Measurements from ENCODE around the gene SPATS2L. TPM values are rescaled to one million over a fixed set of nuclear protein-coding genes. Genes with fewer than 3 reads are reported as not detected.

SPATS2L gene
- total and polyA plus RNA-seq, 5 donors from 2014 or later, result 9.9 to 20.9 (median 19.2) TPM

DNA sequence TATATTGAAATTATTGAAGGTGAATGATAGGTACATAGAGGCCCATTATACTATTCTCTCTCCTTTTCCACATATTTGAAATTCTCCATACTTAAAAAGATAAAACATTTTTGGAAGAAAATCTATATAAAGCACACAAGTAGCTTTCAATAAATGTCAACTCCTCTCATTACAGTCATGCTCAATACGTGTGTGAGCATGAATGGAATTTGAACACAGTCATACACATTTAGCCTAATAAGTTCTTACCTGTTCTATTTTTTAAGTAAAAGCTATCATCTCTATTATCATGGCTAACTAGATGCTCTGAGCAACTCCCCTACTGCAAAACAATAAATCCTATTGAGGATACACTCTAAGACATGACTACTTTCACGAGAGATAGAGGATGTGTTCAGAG, 41.9 kb upstream of the SPATS2L start:
- H3K4me3 Mint-ChIP-seq, result no peak overlapping the region
- H3K4me1 ChIP-seq (ENCODE audit: control insufficient read depth, insufficient read depth, low read length, poor library complexity, severe bottlenecking), result no peaks in the 10 kb centered on the region

DNA sequence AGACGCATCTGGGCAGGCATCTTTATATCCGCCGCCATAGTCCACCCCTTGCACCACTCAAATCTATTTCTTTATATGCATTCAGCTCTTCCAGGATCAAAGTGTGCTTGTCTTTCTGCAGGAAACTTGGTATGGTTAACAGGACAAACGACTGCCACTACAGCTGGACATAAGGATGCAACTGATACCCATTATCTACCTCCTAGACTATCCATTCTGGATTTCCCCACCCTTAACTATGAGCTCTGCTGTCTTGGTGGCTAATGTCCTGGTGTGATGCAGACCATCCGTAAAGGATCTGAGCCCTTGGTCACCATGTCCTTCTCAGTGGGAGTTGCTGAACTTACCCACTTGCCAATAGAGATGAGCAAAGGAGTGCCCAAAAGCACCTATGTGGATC, 40.1 kb upstream of the SPATS2L start:
- Histone ChIP-seq H3K4me3 (ENCODE audit: low read depth, low read length) (no peak overlapping the region), H3K9me3 (ENCODE audit: control insufficient read depth in 2 of 2, low read length in 2 of 2) (no peaks in the 10 kb centered on the region), H3K27me3 (ENCODE audit: control insufficient read depth, insufficient read depth, low read length) (peaks cover 4% of the 10 kb centered on the region), H3K36me3 (ENCODE audit: control insufficient read depth, insufficient read depth, low read length) (no peaks in the 10 kb centered on the region), H3K4me1 (ENCODE audit: control insufficient read depth, insufficient read depth, low read length, poor library complexity, severe bottlenecking) (no peaks in the 10 kb centered on the region), H3K27ac (ENCODE audit: insufficient read depth, low read length, poor library complexity, severe bottlenecking) (no peak overlapping the region)
- Mint-ChIP-seq H3K9me3 (no peaks in the 10 kb centered on the region), H3K27ac (no peak overlapping the region), H3K36me3 (no peaks in the 10 kb centered on the region), H3K4me1 (no peaks in the 10 kb centered on the region), H3K4me3 (no peak overlapping the region), H3K27me3 (peaks cover 26% of the 10 kb centered on the region)
- DNase-seq (no peak), ATAC-seq (ENCODE audit: low read depth in 2 of 2) (no peak)

More for the DNA sequence above, 41.9 kb upstream of the SPATS2L start:
- Mint-ChIP-seq H3K9me3 (peaks cover 0 to 1% (median 0%) of the 10 kb centered on the region in 7 donors), H3K27me3 (peaks cover 21% of the 10 kb centered on the region), H3K27ac (peak overlapping the region in 1 of 3 donors; percentile 79), H3K4me1 (no peaks in the 10 kb centered on the region), H3K36me3 (no peaks in the 10 kb centered on the region)
- Histone ChIP-seq H3K36me3 (ENCODE audit: control insufficient read depth, insufficient read depth, low read length) (no peaks in the 10 kb centered on the region), H3K4me3 (ENCODE audit: low read depth, low read length) (no peak overlapping the region), H3K27ac (ENCODE audit: insufficient read depth, low read length, poor library complexity, severe bottlenecking) (no peak overlapping the region), H3K27me3 (ENCODE audit: control insufficient read depth, insufficient read depth, low read length) (no peaks in the 10 kb centered on the region), H3K9me3 (ENCODE audit: control insufficient read depth in 2 of 2, low read length in 2 of 2) (no peaks in the 10 kb centered on the region)
- DNase-seq (no peak), ATAC-seq (ENCODE audit: low read depth in 2 of 2) (no peak)

DNA sequence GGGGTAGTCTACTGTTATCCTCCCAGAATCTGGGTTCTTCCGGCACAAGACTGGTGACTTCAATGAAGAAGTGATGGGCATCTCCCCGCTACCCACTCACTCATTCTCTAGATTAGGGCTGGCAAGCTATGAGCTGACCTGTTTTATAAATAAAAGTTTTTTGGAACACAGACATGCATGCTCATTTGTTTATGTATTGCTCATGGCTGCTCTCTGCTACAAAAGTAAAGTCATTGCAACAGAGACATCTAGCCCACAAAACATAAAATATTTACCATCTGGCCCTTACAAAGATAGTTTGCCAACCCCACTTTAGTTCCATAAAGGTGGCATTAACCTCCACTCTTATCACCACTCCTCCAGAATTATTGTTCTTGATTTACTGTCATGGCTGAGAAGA, 39.1 kb upstream of the SPATS2L start:
- no peak overlapping the region for H3K4me3 ChIP-seq (ENCODE audit: low read depth, low read length)
- DNase-seq, result no peak

DNA sequence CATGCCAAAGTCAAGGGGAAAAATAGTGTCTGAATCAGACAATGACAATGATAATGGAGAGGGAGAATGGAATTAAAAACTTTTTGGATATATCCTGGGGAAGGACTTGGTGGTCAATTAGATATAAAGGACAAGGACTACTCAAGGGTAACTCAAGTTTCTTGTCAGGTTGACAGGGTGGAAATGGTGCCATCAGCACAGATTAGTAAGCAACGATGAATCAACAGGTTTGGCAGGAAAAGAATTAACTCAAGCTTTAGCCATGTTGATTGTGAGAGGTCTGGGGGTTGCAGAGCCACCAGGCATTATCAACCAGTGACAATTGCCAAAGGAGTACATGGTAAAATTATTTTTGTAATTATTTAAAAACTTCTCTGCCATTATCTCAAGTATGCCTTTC, 35.8 kb upstream of the SPATS2L start:
- H3K4me3 ChIP-seq (ENCODE audit: low read depth, low read length), result no peak overlapping the region
- H3K9me3 ChIP-seq (ENCODE audit: control insufficient read depth in 2 of 2, low read length in 2 of 2), result no peaks in the 10 kb centered on the region
- H3K27me3 ChIP-seq (ENCODE audit: control insufficient read depth, insufficient read depth, low read length), result peaks cover 4% of the 10 kb centered on the region
- no peaks in the 10 kb centered on the region for H3K4me1 ChIP-seq (ENCODE audit: control insufficient read depth, insufficient read depth, low read length, poor library complexity, severe bottlenecking)
- ATAC-seq (ENCODE audit: low read depth in 2 of 2) (no peak), DNase-seq (no peak)
- Mint-ChIP-seq H3K4me3 (no peak overlapping the region), H3K4me1 (no peaks in the 10 kb centered on the region), H3K9me3 (no peaks in the 10 kb centered on the region), H3K27me3 (peaks cover 19% of the 10 kb centered on the region), H3K36me3 (no peaks in the 10 kb centered on the region), H3K27ac (no peak overlapping the region)
- H3K27ac ChIP-seq (ENCODE audit: insufficient read depth, low read length, poor library complexity, severe bottlenecking), result no peak overlapping the region
- H3K36me3 ChIP-seq (ENCODE audit: control insufficient read depth, insufficient read depth, low read length), result no peaks in the 10 kb centered on the region

More for the DNA sequence above, 39.1 kb upstream of the SPATS2L start:
- Mint-ChIP-seq H3K27ac (no peak overlapping the region), H3K4me1 (no peaks in the 10 kb centered on the region), H3K9me3 (no peaks in the 10 kb centered on the region), H3K36me3 (no peaks in the 10 kb centered on the region), H3K4me3 (no peak overlapping the region), H3K27me3 (peaks cover 23% of the 10 kb centered on the region)
- no peak for ATAC-seq (ENCODE audit: low read depth in 2 of 2)
- Histone ChIP-seq H3K4me1 (ENCODE audit: control insufficient read depth, insufficient read depth, low read length, poor library complexity, severe bottlenecking) (no peaks in the 10 kb centered on the region), H3K27me3 (ENCODE audit: control insufficient read depth, insufficient read depth, low read length) (peaks cover 4% of the 10 kb centered on the region), H3K9me3 (ENCODE audit: control insufficient read depth in 2 of 2, low read length in 2 of 2) (no peaks in the 10 kb centered on the region), H3K36me3 (ENCODE audit: control insufficient read depth, insufficient read depth, low read length) (no peaks in the 10 kb centered on the region), H3K27ac (ENCODE audit: insufficient read depth, low read length, poor library complexity, severe bottlenecking) (no peak overlapping the region)

DNA sequence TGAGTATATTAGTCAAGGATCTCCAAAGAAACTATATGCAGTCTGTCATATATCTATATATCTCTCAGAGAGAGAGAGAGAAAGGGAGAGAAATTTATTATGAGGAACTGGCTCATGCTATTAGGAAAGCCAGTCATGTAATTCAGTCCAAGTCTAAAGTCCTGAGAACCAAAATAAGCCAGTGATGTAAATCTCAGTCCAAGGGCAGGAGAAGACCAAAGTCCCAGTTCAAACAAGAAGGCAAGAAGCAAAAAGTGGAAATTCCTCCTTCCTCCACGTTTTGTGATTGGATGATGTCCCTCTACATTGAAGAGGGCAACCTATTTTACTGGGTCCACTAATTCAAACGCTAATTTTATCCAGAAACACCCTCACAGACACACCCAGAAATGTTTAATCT, 34.2 kb upstream of the SPATS2L start:
- DNase-seq (no peak), ATAC-seq (ENCODE audit: low read depth in 2 of 2) (no peak)
- peaks cover 4% of the 10 kb centered on the region for H3K27me3 ChIP-seq (ENCODE audit: control insufficient read depth, insufficient read depth, low read length)
- no peaks in the 10 kb centered on the region for H3K36me3 ChIP-seq (ENCODE audit: control insufficient read depth, insufficient read depth, low read length)
- no peaks in the 10 kb centered on the region for H3K4me1 Mint-ChIP-seq
- H3K4me1 ChIP-seq (ENCODE audit: control insufficient read depth, insufficient read depth, low read length, poor library complexity, severe bottlenecking), result no peaks in the 10 kb centered on the region
- no peak overlapping the region for H3K4me3 Mint-ChIP-seq
- no peaks in the 10 kb centered on the region for H3K36me3 Mint-ChIP-seq
- no peak overlapping the region for H3K27ac ChIP-seq (ENCODE audit: insufficient read depth, low read length, poor library complexity, severe bottlenecking)
- peaks cover 0 to under 1% (median 0%) of the 10 kb centered on the region in 7 donors for H3K9me3 Mint-ChIP-seq
- no peak overlapping the region for H3K27ac Mint-ChIP-seq
- H3K9me3 ChIP-seq (ENCODE audit: control insufficient read depth in 2 of 2, low read length in 2 of 2), result no peaks in the 10 kb centered on the region
- peaks cover 27% of the 10 kb centered on the region for H3K27me3 Mint-ChIP-seq
- no peak overlapping the region for H3K4me3 ChIP-seq (ENCODE audit: low read depth, low read length)

DNA sequence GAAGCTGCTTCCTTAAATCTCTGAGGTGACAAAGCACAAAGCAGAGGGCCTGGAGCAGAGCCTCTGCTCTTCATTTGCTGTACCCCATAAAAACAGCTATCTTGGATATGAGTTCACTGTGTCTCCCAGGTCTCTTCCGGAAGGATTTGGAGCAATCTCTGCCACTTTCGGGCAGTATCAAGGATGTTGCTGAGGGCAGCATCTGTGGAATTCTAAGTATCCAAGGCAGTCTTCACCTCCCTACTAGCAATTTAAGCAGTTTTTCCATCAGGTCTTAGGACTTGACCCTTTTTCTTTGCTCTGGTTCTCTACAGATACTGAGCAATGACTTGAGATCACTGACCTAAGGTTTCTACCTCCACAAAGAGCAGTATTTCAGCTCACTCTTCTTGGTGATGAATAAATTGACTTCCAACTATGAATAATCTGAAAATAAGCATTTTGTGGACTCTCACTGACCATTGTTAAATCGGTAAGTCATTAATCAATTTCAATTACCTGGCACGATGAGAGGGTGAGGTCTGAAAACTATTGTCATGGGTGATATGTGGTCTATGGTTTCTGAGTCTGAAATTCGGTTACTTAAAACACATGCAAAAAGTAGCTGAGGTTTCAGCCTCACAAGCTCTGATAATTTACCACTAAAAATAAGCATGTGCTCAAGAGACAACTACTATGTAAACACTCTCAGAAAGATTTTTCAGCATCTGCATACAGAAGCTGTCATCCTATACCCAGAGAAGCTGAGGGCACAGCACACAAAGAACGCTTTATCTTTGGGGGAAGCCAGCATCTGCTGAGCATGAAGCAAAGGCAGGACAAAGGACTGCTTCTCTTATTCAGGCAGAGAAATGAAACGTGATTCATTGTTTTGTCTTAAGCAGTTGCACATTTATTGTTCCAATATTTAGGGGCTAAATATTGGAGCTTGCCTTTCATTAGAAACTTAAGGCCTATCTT, 32.1 kb upstream of the SPATS2L start:
- Mint-ChIP-seq H3K4me3 (no peak overlapping the region), H3K36me3 (no peaks in the 10 kb centered on the region), H3K27ac (no peak overlapping the region), H3K9me3 (peaks cover 0 to 1% (median 0%) of the 10 kb centered on the region in 7 donors), H3K27me3 (peaks cover 27% of the 10 kb centered on the region), H3K4me1 (no peaks in the 10 kb centered on the region)
- Histone ChIP-seq H3K27me3 (ENCODE audit: control insufficient read depth, insufficient read depth, low read length) (peaks cover 11% of the 10 kb centered on the region), H3K4me3 (ENCODE audit: low read depth, low read length) (no peak overlapping the region), H3K4me1 (ENCODE audit: control insufficient read depth, insufficient read depth, low read length, poor library complexity, severe bottlenecking) (no peaks in the 10 kb centered on the region), H3K9me3 (ENCODE audit: control insufficient read depth in 2 of 2, low read length in 2 of 2) (no peaks in the 10 kb centered on the region), H3K27ac (ENCODE audit: insufficient read depth, low read length, poor library complexity, severe bottlenecking) (no peak overlapping the region), H3K36me3 (ENCODE audit: control insufficient read depth, insufficient read depth, low read length) (no peaks in the 10 kb centered on the region)
- DNase-seq, result no peak
- no peak for ATAC-seq (ENCODE audit: low read depth in 2 of 2)

DNA sequence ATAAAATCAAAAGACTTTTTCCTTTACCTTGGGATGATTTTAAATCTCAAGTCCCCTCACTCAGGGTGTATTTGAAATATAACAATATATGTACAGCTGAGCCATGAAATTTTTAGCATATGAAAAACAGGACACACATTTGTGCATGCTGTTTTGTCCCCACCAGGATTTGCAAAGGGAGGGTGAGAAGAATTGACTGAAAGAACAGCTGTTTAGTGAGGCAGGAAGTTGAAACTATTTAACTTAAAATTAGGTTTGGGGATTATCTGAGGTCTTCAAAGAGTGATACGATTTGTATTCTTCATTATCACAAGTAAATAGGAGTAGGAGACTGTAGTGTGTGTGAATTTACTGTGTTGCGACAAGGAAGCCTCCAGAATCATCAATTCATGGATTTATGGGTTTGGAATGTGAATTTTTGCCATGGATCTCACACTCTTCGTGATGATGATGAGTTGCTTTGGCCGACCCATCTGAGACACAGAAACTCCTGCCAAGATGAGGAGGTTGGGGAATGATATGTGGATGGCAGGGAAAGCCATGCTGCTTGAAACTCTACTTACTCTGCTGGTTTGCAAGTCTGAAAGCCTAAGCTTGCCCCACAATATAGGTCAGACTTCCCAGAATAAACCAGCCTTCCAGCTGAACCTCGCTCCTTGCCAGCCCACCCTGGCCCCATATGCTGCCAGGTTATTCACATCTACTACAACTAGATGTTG, 31.0 kb upstream of the SPATS2L start:
- H3K36me3 Mint-ChIP-seq, result no peaks in the 10 kb centered on the region
- no peak overlapping the region for H3K4me3 Mint-ChIP-seq
- ATAC-seq (ENCODE audit: low read depth in 2 of 2) (no peak), DNase-seq (no peak)
- H3K9me3 Mint-ChIP-seq, result peaks cover 0 to 1% (median 0%) of the 10 kb centered on the region in 7 donors
- H3K4me3 ChIP-seq (ENCODE audit: low read depth, low read length), result no peak overlapping the region
- H3K27me3 ChIP-seq (ENCODE audit: control insufficient read depth, insufficient read depth, low read length), result peaks cover 11% of the 10 kb centered on the region
- no peak overlapping the region for H3K27ac ChIP-seq (ENCODE audit: insufficient read depth, low read length, poor library complexity, severe bottlenecking)
- no peaks in the 10 kb centered on the region for H3K4me1 Mint-ChIP-seq
- no peaks in the 10 kb centered on the region for H3K4me1 ChIP-seq (ENCODE audit: control insufficient read depth, insufficient read depth, low read length, poor library complexity, severe bottlenecking)
- no peak overlapping the region for H3K27ac Mint-ChIP-seq
- H3K36me3 ChIP-seq (ENCODE audit: control insufficient read depth, insufficient read depth, low read length), result no peaks in the 10 kb centered on the region
- H3K27me3 Mint-ChIP-seq, result peaks cover 31% of the 10 kb centered on the region
- no peaks in the 10 kb centered on the region for H3K9me3 ChIP-seq (ENCODE audit: control insufficient read depth in 2 of 2, low read length in 2 of 2)
